ENCODE data around the gene C10orf88. TPM values are rescaled to one million over a fixed set of nuclear protein-coding genes. Genes with fewer than 3 reads are reported as not detected.

The C10orf88 gene
- total RNA-seq: 13.5 and 14.7 TPM in 2 replicates
- long read RNA-seq, transcript C10orf88-204 (6 exons, 2,482 nt): major isoform, 66 of 89 reads
- long read RNA-seq, partial matches to known transcripts: 19 of 89 reads
- long read RNA-seq, other reads (novel, unspliced or antisense): 3 of 89 reads

- H3K4me3 Mint-ChIP-seq (ENCODE audit: low read depth): peak within 1 kb of the TSS; percentile 83
- peaks cover 3% of the 10 kb centered on the region for H3K9me3 Mint-ChIP-seq (ENCODE audit: low read depth)
- peaks cover 2% of the 10 kb centered on the region for H3K36me3 Mint-ChIP-seq (ENCODE audit: insufficient read depth)
- H3K27me3 Mint-ChIP-seq: no peaks in the 10 kb centered on the region
- peak; percentile 96 for DNase-seq (ENCODE audit: low spot score, unreplicated experiment)
- H3K27ac Mint-ChIP-seq: peak within 1 kb of the TSS; percentile 93
- no peak for TF ChIP-seq CTCF (IDR thresholded peaks at IDR 0.05; ENCODE audit: unreplicated experiment)
- peaks cover 15% of the 10 kb centered on the region for H3K4me1 Mint-ChIP-seq (ENCODE audit: low read depth)
Measured at GRCh38 chr10:122953902-122954730, at the start of gene C10orf88. C10orf88 (minus strand) TSS chr10:122954227; CDS start chr10:122954178, 49 bp downstream.

- Mint-ChIP-seq H3K4me1 (ENCODE audit: low read depth) (peaks cover 11% of the 10 kb centered on the region), H3K27ac (peak overlapping the region; percentile 15), H3K4me3 (ENCODE audit: low read depth) (no peak overlapping the region)
Measured at GRCh38 chr10:123001370-123001769, 47.3 kb upstream of the C10orf88 start.

GRCh38 chr10:123000155-123000554 is 46.1 kb upstream of the C10orf88 start:
- Mint-ChIP-seq H3K27ac (no peak overlapping the region), H3K9me3 (ENCODE audit: low read depth) (no peaks in the 10 kb centered on the region), H3K4me1 (ENCODE audit: low read depth) (peaks cover 11% of the 10 kb centered on the region), H3K27me3 (no peaks in the 10 kb centered on the region), H3K4me3 (ENCODE audit: low read depth) (no peak overlapping the region), H3K36me3 (ENCODE audit: insufficient read depth) (peaks cover 2% of the 10 kb centered on the region)
- TF ChIP-seq CTCF (IDR thresholded peaks at IDR 0.05; ENCODE audit: unreplicated experiment): no peak
- no peak for DNase-seq (ENCODE audit: low spot score, unreplicated experiment)

More at GRCh38 chr10:123001370-123001769, 47.3 kb upstream of the C10orf88 start:
- Mint-ChIP-seq H3K9me3 (ENCODE audit: low read depth) (no peaks in the 10 kb centered on the region), H3K36me3 (ENCODE audit: insufficient read depth) (no peaks in the 10 kb centered on the region), H3K27me3 (no peaks in the 10 kb centered on the region)
- no peak for DNase-seq (ENCODE audit: low spot score, unreplicated experiment)
- no peak for TF ChIP-seq CTCF (IDR thresholded peaks at IDR 0.05; ENCODE audit: unreplicated experiment)

GRCh38 chr10:122999347-122999746 is 45.3 kb upstream of the C10orf88 start:
- H3K4me1 Mint-ChIP-seq (ENCODE audit: low read depth): peaks cover 11% of the 10 kb centered on the region
- no peak overlapping the region for H3K4me3 Mint-ChIP-seq (ENCODE audit: low read depth)
- no peak overlapping the region for H3K27ac Mint-ChIP-seq
- H3K27me3 Mint-ChIP-seq: no peaks in the 10 kb centered on the region
- peaks cover 2% of the 10 kb centered on the region for H3K36me3 Mint-ChIP-seq (ENCODE audit: insufficient read depth)
- no peak for TF ChIP-seq CTCF (IDR thresholded peaks at IDR 0.05; ENCODE audit: unreplicated experiment)
- H3K9me3 Mint-ChIP-seq (ENCODE audit: low read depth): no peaks in the 10 kb centered on the region
- DNase-seq (ENCODE audit: low spot score, unreplicated experiment): no peak

GRCh38 chr10:122998934-122999333 is 44.9 kb upstream of the C10orf88 start:
- Mint-ChIP-seq H3K4me3 (ENCODE audit: low read depth) (no peak overlapping the region), H3K36me3 (ENCODE audit: insufficient read depth) (peaks cover 5% of the 10 kb centered on the region), H3K27me3 (no peaks in the 10 kb centered on the region), H3K9me3 (ENCODE audit: low read depth) (no peaks in the 10 kb centered on the region), H3K4me1 (ENCODE audit: low read depth) (peaks cover 8% of the 10 kb centered on the region), H3K27ac (no peak overlapping the region)
- no peak for TF ChIP-seq CTCF (IDR thresholded peaks at IDR 0.05; ENCODE audit: unreplicated experiment)
- no peak for DNase-seq (ENCODE audit: low spot score, unreplicated experiment)
